KMS-11 (cell line): ENCODE measurements around the gene MARVELD1.
A peak's percentile ranks its signal among the peaks of the same experiment; 100 is the strongest.

Experiments used
- H2AFZ ChIP-seq: fragments of 200-600 bp; sonication (generic); 2 replicates; pipeline ENCODE4 v1.6.1; 2016; ENCODE audit warnings: antibody characterized with exemption, mixed run types, low read depth
- H3K27ac ChIP-seq: fragments of 200-600 bp; sonication (generic); 2 replicates; pipeline ENCODE4 v1.6.1; 2016; ENCODE audit warnings: mild to moderate bottlenecking, mixed run types
- H3K27me3 ChIP-seq: fragments of 200-600 bp; sonication (generic); 2 replicates; pipeline ENCODE4 v1.6.1; 2017; ENCODE audit warnings: mild to moderate bottlenecking, low read depth, mixed run types, moderate library complexity; ENCODE audit not compliant: insufficient read depth
- H3K36me3 ChIP-seq: fragments of 200-600 bp; sonication (generic); 2 replicates; pipeline ENCODE4 v1.6.1; 2017; ENCODE audit warnings: mild to moderate bottlenecking, mixed run types; ENCODE audit not compliant: insufficient read depth
- H3K4me1 ChIP-seq: fragments of 200-600 bp; sonication (generic); 2 replicates; pipeline ENCODE4 v1.6.1; 2016; ENCODE audit warnings: mild to moderate bottlenecking, low read depth, mixed run types; ENCODE audit not compliant: poor library complexity, severe bottlenecking
- H3K4me2 ChIP-seq: fragments of 200-600 bp; sonication (generic); 2 replicates; pipeline ENCODE4 v1.7.0; 2016; ENCODE audit warnings: mild to moderate bottlenecking, mixed run types
- H3K4me3 ChIP-seq: fragments of 200-600 bp; sonication (generic); IDR thresholded peaks from 2 replicates; pipeline ENCODE4 v1.6.1; 2017; ENCODE audit warnings: low read depth, low read length, mixed read lengths; ENCODE audit not compliant: insufficient read depth
- H3K79me2 ChIP-seq: fragments of 200-600 bp; sonication (generic); 2 replicates; pipeline ENCODE4 v1.6.1; 2016; ENCODE audit warnings: low read depth, mixed run types; ENCODE audit not compliant: insufficient read depth
- H3K9ac ChIP-seq: fragments of 200-600 bp; sonication (generic); 2 replicates; pipeline ENCODE4 v1.6.1; 2016; ENCODE audit warnings: mild to moderate bottlenecking, mixed run types
- H4K20me1 ChIP-seq: fragments of 200-600 bp; sonication (generic); 2 replicates; pipeline ENCODE4 v1.6.1; 2016; ENCODE audit warnings: mild to moderate bottlenecking, mixed run types; ENCODE audit not compliant: insufficient read depth
- TF ChIP-seq, protein P1 (sequence below): fragments of 200-600 bp; sonication (generic); conservative IDR thresholded peaks from 2 replicates; pipeline ENCODE4 v1.6.1; 2017; ENCODE audit warnings: low read depth, mild to moderate bottlenecking, antibody characterized with exemption, low read length, moderate library complexity, mixed read lengths

The MARVELD1 gene

DNA sequence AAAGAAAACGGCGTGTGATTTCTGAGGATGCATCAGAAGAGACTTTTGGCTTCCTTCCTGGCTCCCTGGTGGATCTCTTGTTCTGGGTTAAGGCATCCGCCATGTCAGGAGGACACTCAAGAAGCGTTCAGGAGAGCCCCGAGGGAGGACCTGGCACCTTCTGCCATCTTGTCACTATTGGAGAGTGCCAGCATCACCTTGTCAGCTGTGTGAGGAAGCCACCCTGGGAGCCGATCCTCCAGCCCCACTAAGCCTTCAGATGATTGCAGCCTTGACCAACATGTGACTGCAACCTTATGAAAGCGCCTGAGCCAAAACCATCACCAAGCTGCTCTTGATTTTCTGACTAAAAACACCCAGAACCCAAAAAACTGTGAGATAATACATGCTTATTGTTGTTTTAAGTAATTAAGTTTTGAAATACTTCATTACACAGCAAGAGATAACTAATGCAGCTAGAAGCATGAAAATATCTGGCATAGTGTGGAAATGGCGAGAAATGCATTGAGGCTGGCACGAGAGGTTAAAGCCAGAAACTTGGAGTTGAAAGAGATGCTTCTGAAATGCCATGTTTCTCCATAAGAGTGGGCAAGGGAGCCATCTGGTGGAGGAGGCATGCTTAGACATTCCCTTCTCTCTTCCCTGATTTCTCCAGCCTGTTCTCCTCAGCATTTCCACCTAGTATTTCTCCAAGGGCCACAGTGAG is 18.0 kb downstream of the MARVELD1 start:
- TF ChIP-seq, protein P1, sequence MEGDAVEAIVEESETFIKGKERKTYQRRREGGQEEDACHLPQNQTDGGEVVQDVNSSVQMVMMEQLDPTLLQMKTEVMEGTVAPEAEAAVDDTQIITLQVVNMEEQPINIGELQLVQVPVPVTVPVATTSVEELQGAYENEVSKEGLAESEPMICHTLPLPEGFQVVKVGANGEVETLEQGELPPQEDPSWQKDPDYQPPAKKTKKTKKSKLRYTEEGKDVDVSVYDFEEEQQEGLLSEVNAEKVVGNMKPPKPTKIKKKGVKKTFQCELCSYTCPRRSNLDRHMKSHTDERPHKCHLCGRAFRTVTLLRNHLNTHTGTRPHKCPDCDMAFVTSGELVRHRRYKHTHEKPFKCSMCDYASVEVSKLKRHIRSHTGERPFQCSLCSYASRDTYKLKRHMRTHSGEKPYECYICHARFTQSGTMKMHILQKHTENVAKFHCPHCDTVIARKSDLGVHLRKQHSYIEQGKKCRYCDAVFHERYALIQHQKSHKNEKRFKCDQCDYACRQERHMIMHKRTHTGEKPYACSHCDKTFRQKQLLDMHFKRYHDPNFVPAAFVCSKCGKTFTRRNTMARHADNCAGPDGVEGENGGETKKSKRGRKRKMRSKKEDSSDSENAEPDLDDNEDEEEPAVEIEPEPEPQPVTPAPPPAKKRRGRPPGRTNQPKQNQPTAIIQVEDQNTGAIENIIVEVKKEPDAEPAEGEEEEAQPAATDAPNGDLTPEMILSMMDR = peak; percentile 86
- H2AFZ ChIP-seq = peak overlapping the region; percentile 21; the same call in 1 of the 2 replicates
- H3K27me3 ChIP-seq = no peaks in the 10 kb centered on the region; the same call in 1 of the 2 replicates
- H3K4me1 ChIP-seq = peaks cover 6% of the 10 kb centered on the region
- H3K27ac ChIP-seq = no peak overlapping the region
- H3K4me3 ChIP-seq = no peak overlapping the region
- H4K20me1 ChIP-seq = no peaks in the 10 kb centered on the region
- no peaks in the 10 kb centered on the region for H3K79me2 ChIP-seq
- no peak overlapping the region for H3K4me2 ChIP-seq
- H3K36me3 ChIP-seq = no peaks in the 10 kb centered on the region
- no peak overlapping the region for H3K9ac ChIP-seq

DNA sequence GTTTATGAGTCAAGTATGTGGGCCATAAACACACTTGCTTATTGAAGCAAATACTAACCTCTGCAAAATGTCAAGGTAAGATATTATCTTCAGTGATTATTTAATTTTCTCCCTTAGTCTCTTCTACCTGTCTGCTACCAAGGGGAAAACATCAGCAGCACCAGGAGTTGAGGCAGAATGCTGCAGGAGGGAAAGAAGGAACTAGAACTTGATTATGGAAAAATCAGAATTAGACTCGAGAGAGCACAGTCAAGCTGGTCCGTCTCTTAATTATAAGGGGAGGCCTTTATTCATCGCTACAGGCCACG is 18.5 kb downstream of the MARVELD1 start:
- Histone ChIP-seq H4K20me1 (no peaks in the 10 kb centered on the region), H3K36me3 (no peaks in the 10 kb centered on the region), H3K79me2 (peaks cover under 1% of the 10 kb centered on the region; the same call in 1 of the 2 replicates), H3K27ac (no peak overlapping the region), H3K4me3 (no peak overlapping the region), H3K4me2 (no peak overlapping the region), H3K27me3 (no peaks in the 10 kb centered on the region; the same call in 1 of the 2 replicates), H3K9ac (no peak overlapping the region), H3K4me1 (peaks cover 9% of the 10 kb centered on the region), H2AFZ (no peak overlapping the region)
- TF ChIP-seq, protein P1 = peak; percentile 33; the same call in 1 of the 2 replicates

DNA sequence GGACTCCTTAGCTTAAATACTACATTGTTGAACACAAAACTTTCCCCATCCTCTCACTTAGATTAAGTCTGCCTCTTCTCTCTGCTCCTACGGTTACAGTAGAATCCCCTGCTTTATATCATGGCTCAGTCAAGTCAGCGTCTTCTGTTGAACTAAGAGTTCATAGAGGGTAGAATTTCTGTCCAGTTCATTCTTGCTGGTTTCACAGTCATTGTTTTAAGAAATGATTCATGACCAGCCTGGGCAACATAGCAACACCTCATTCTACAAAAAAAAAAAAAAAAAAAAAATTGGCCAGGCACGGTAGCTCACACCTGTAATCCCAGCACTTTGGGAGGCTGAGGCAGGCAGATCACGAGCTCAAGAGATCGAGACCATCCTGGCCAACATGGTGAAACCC is 19.7 kb downstream of the MARVELD1 start:
- no peaks in the 10 kb centered on the region for H3K36me3 ChIP-seq
- H3K27me3 ChIP-seq = no peaks in the 10 kb centered on the region; the same call in 1 of the 2 replicates
- H3K27ac ChIP-seq = no peak overlapping the region
- H2AFZ ChIP-seq = no peak overlapping the region
- TF ChIP-seq, protein P1 = no peak
- H4K20me1 ChIP-seq = no peaks in the 10 kb centered on the region
- no peak overlapping the region for H3K4me2 ChIP-seq
- H3K9ac ChIP-seq = no peak overlapping the region
- peaks cover 13% of the 10 kb centered on the region for H3K79me2 ChIP-seq
- H3K4me1 ChIP-seq = peaks cover 12% of the 10 kb centered on the region
- H3K4me3 ChIP-seq = no peak overlapping the region

DNA sequence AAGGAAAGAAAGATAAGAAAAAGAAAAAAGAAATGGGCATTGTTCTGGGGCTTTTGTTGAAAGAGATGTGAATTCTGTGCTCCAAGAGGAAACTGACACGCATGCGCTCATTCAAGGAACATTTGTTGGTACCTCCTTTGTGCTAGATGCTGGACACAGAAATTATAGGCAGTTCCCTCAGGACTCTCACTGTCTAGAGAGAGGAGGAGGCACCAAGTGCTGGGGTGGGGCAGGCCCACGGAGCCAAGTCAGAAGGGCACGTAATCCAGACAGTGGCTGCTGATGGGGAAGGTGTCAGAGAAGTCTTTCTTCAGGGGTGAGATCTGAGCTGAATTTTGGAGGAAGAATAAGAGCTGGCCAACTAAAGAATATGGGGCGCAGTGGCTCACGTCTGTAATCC is 20.5 kb downstream of the MARVELD1 start:
- H4K20me1 ChIP-seq = no peaks in the 10 kb centered on the region
- H2AFZ ChIP-seq = no peak overlapping the region
- no peak overlapping the region for H3K4me3 ChIP-seq
- H3K79me2 ChIP-seq = peaks cover 20% of the 10 kb centered on the region
- H3K4me2 ChIP-seq = no peak overlapping the region
- TF ChIP-seq, protein P1 = no peak
- H3K9ac ChIP-seq = no peak overlapping the region
- H3K4me1 ChIP-seq = peaks cover 17% of the 10 kb centered on the region
- H3K27me3 ChIP-seq = no peaks in the 10 kb centered on the region; the same call in 1 of the 2 replicates
- H3K27ac ChIP-seq = no peak overlapping the region
- H3K36me3 ChIP-seq = no peaks in the 10 kb centered on the region
